Measurements from ENCODE around the gene PGRMC1.

DNA sequence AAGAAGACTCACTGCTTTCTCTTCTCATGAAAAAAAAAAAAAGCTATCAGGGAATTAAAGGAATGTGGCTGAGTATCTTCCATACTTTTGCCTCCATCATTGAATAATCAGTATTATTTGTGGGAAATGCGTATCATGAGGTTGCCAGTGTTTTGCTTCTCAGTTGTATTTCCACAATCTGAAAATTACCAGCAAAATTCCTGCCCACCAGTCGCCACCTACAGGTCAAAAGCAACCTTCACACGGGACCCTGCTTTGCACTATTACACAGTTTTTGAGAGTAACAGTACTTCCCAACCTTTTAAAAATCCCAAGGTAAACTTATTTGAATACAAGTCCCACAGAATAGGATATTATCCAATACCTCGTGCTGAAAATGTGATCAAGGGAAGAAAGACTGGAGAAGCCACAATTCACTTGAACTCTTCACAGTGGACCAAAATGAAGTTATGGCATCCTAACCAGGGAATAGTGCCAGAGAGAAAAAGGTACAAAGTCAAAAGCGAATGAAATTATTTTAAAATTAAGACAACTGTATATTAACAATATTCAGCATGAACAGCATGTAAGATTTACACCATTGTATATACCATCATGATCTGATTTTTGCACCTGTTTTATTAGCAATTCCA, 30.4 kb downstream of the PGRMC1 start:
- no peak for TF ChIP-seq POLR2A (IDR thresholded peaks at IDR 0.05; ENCODE audit: extremely low read depth, insufficient read length)
- TF ChIP-seq, protein P1, sequence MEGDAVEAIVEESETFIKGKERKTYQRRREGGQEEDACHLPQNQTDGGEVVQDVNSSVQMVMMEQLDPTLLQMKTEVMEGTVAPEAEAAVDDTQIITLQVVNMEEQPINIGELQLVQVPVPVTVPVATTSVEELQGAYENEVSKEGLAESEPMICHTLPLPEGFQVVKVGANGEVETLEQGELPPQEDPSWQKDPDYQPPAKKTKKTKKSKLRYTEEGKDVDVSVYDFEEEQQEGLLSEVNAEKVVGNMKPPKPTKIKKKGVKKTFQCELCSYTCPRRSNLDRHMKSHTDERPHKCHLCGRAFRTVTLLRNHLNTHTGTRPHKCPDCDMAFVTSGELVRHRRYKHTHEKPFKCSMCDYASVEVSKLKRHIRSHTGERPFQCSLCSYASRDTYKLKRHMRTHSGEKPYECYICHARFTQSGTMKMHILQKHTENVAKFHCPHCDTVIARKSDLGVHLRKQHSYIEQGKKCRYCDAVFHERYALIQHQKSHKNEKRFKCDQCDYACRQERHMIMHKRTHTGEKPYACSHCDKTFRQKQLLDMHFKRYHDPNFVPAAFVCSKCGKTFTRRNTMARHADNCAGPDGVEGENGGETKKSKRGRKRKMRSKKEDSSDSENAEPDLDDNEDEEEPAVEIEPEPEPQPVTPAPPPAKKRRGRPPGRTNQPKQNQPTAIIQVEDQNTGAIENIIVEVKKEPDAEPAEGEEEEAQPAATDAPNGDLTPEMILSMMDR (IDR thresholded peaks at IDR 0.05; ENCODE audit: low read depth, low read length) = peak; percentile 74
- TF ChIP-seq, protein P2, sequence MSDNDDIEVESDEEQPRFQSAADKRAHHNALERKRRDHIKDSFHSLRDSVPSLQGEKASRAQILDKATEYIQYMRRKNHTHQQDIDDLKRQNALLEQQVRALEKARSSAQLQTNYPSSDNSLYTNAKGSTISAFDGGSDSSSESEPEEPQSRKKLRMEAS (IDR thresholded peaks at IDR 0.05; ENCODE audit: low read depth, low read length) = no peak
- TF ChIP-seq MYC (IDR thresholded peaks at IDR 0.05; ENCODE audit: low read depth, low read length) = no peak

All from NB4 (cell line).